Measurements from ENCODE around the gene DGKA.

DNA sequence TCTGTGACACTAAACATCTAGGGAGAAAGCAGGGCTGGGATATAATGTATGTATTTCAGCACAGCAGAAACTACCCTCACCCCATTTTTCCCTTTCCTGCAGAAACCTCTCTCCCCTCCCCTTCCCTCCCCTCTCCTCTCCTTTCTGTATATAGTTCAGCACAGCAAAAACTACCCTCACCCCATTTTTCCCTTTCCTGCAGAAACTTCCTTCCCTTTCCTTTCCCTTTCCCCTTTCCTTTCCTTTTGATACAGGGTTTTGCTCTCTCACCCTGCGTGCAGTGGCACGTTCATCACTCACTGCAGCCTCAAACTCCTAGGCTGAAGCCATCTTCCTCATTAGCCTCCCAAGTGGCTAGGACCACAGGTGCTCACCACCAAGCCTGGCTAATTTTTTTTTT, 32.8 kb downstream of the DGKA start:
- TF ChIP-seq, protein P1, sequence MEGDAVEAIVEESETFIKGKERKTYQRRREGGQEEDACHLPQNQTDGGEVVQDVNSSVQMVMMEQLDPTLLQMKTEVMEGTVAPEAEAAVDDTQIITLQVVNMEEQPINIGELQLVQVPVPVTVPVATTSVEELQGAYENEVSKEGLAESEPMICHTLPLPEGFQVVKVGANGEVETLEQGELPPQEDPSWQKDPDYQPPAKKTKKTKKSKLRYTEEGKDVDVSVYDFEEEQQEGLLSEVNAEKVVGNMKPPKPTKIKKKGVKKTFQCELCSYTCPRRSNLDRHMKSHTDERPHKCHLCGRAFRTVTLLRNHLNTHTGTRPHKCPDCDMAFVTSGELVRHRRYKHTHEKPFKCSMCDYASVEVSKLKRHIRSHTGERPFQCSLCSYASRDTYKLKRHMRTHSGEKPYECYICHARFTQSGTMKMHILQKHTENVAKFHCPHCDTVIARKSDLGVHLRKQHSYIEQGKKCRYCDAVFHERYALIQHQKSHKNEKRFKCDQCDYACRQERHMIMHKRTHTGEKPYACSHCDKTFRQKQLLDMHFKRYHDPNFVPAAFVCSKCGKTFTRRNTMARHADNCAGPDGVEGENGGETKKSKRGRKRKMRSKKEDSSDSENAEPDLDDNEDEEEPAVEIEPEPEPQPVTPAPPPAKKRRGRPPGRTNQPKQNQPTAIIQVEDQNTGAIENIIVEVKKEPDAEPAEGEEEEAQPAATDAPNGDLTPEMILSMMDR (IDR thresholded peaks at IDR 0.05), result no peak
- TF ChIP-seq POLR2A (IDR thresholded peaks at IDR 0.05), result no peak

Measured in suprapubic skin (tissue), 3 donors.